GM18870 (cell line): ENCODE results near the gene CHTF18.

ENCODE experiments used
- ATAC-seq: cut with Tn5 transposase; IDR thresholded peaks from one replicate; pipeline ENCODE4 v1.9.1; 2021; ENCODE audit warnings: moderate library complexity; ENCODE audit not compliant: unreplicated experiment

Gene CHTF18

GRCh38 chr16:760065-760464, 28.4 kb upstream of the CHTF18 start:
- no peak for ATAC-seq

DNA sequence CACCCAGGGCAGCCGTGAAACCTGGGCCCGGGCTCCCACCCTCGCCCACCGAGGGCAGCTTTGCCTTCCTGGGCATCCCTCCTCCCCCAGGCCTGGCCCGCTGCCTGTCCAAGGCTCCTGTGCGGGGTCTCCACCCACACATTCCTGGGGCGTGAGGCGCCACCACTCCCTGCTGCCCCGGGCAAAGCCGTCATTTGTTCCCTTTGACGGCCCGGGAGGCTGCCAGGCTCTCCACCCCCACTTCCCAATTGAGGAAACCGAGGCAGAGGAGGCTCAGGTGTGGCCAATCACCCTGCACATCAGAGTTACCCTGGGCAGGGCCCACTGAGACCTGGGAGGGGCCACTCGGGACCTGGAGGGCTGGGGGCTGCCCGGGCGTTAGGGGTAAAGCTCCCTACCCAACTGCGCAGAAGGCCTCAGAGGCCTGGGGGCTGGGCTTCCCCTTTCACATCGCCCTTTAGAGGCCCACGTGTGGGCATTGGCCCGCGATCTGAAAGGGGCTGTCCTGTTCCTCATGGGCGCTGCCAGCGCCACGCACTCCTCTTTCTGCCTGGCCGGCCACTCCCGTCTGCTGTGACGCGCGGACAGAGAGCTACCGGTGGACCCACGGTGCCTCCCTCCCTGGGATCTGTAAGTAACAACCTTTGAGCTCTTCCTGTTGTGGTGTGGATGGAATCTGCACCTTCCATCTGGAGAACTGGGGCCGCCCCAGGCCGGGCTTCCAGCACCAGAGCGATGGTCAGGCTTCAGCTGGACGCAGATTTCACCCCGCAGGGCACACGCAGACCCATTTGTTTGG, 27.7 kb upstream of the CHTF18 start, which contains the start of gene MSLN:
MSLN (plus strand) TSS at position 190 of the 799 bp plus-strand sequence. CDS start 1,947 bp downstream, outside the sequence.
- ATAC-seq = no peak

GRCh38 chr16:761625-762513, 26.6 kb upstream of the CHTF18 start:
- ATAC-seq = no peak

DNA sequence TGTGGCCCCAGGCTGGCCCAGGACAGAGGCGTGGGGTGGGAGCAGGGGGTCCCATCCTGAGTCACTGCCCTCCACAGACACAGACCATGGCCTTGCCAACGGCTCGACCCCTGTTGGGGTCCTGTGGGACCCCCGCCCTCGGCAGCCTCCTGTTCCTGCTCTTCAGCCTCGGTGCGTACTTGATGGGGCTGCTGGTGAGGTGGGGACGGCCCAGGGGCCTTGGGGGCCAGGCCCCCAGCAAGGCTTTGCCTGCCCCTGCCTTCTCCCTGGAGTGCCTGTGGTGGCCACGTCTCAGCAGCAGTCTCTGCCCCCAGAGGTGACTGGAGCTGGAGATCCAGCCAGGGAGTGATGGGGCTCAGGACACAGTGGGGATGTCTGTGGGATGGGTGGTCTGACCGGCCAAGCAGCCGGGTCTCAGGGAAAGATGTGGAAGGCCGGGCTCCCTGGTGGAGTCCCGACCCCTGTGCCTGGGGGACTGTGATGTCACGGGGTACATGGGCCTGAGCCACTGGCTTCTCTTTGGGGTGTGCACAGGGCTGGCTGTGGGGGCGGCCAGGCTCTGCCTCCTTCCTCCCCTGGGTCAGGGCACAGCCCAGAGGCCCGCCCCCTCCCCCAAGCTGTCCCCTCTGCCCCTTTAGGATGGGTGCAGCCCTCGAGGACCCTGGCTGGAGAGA, 25.7 kb upstream of the CHTF18 start:
- ATAC-seq = no peak

- no peak for ATAC-seq
Observed at GRCh38 chr16:763369-764183, 24.8 kb upstream of the CHTF18 start.

DNA sequence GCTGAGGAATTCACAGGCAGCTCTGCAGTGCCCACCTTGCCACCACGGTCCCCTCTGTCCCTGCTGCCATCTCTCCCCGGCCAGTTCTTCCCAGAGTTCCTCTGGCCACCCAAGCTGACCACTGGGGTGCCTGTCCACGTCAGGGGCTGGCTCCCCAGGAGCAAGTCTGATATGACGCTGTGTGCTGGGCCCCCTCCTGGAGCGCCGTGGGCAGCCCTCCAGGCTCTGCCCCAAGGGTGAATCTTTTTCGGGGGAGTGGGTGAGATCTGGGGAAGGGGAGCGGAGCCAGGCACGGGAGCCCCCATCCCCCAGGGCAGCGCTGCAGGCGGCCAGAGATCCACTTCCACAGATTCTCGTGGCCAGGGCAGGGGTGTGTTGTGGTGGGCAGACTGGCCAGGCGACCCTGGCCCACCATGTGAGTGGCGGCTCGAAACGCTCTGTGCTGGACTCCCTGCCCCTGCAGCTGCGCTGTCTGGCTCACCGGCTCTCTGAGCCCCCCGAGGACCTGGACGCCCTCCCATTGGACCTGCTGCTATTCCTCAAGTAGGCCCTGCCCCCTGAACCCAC, 24.2 kb upstream of the CHTF18 start:
- no peak for ATAC-seq

DNA sequence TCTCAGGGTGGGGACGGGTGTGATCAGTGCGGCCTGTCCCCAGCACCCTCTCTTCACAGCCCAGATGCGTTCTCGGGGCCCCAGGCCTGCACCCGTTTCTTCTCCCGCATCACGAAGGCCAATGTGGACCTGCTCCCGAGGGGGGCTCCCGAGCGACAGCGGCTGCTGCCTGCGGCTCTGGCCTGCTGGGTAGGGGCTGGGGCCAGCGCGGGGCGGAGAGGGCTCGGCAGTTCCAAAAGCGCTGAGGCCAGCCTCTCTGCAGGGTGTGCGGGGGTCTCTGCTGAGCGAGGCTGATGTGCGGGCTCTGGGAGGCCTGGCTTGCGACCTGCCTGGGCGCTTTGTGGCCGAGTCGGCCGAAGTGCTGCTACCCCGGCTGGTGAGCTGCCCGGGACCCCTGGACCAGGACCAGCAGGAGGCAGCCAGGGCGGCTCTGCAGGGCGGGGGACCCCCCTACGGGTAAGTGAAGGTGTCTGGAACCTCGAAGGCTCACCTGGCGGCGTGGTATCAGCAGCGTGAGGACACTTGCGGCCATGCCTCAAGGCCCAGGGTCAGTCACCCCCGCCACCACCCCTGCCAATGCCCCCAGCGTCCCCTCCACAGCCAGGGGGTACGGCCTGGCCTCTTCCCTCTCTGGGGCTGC, 23.5 kb upstream of the CHTF18 start:
- no peak for ATAC-seq

- ATAC-seq = no peak
Observed at GRCh38 chr16:765488-765865, 22.9 kb upstream of the CHTF18 start.

DNA sequence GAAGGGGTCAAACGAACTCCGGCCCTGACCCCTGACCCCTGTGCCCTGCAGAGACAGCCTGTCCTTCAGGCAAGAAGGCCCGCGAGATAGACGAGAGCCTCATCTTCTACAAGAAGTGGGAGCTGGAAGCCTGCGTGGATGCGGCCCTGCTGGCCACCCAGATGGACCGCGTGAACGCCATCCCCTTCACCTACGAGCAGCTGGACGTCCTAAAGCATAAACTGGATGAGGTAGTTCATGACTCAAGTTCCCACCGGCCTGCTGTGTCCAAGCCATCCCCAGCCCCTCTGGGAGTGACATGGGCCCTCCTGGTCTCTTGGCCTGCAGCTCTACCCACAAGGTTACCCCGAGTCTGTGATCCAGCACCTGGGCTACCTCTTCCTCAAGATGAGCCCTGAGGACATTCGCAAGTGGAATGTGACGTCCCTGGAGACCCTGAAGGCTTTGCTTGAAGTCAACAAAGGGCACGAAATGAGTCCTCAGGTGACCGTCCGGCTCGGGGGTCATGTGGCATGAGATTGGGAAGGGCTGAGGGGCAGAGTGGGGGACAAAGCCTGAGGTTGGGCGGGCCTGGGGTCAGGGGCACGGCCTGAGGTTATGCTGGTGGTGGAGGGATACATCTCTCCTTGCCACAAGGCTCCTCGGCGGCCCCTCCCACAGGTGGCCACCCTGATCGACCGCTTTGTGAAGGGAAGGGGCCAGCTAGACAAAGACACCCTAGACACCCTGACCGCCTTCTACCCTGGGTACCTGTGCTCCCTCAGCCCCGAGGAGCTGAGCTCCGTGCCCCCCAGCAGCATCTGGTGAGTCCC, 22.2 kb upstream of the CHTF18 start:
- no peak for ATAC-seq

GRCh38 chr16:766820-767640, 21.4 kb upstream of the CHTF18 start:
- ATAC-seq = no peak

GRCh38 chr16:767743-768235, 20.6 kb upstream of the CHTF18 start:
- ATAC-seq = no peak

DNA sequence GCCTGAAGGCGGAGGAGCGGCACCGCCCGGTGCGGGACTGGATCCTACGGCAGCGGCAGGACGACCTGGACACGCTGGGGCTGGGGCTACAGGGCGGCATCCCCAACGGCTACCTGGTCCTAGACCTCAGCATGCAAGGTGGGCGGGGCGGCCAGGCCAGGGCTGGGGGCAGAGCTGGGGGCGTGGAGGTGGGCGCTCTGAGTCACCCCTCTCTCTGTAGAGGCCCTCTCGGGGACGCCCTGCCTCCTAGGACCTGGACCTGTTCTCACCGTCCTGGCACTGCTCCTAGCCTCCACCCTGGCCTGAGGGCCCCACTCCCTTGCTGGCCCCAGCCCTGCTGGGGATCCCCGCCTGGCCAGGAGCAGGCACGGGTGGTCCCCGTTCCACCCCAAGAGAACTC, 20.0 kb upstream of the CHTF18 start:
- ATAC-seq = no peak

DNA sequence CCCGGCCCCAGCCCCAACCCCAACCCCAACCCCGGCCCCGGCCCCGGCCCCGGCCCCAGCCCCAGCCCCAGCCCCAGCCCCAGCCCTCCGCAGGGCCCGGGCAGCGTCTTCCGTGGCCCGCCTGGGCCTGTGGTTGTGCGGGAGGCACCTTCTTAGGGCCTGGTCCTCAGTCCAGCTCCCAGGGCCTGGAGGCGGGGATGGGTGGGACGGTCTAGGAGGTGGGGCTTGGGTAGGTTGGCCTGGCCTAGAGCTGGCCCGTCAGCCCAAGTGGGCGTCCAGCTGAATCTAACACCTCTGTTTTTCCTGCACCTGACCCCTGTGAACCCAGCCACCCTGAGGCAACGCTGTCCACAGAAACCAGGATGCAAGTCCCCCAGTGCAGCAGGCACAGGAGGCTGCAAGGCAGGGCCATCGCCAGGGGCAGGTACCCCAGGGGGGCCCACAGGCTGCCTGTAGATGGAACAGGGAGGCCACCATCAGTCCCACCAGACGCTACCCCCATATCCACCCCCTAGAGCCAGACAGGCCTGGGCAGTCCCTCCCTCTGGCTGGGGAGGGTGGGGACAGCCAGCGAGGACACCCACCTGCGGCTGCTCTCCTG, 19.1 kb upstream of the CHTF18 start:
- no peak for ATAC-seq

GRCh38 chr16:769934-770333, 18.5 kb upstream of the CHTF18 start:
- ATAC-seq = no peak

GRCh38 chr16:770411-770810, 18.0 kb upstream of the CHTF18 start:
- no peak for ATAC-seq

DNA sequence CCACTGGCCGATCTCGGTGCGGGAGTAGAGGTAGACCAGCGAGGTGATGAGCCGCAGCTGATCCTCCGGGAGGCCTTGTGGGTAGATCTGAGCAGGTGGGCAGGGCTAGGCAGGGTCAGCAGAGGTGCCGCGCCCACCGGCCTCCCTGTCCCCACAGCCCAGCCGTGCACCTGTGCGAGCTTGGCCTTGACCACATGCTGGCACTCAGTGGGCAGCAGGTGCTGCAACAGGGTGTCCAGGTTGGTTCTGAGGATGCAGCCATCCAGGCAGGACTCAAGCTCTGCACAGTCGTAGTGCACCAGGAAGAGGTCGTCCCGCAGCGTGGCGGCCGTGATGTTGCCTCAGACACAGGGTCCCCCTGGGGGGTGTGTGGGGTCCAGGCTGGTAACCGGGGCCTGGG, 15.5 kb upstream of the CHTF18 start:
- no peak for ATAC-seq
